ENCODE measurements around the gene KMT5B. TPM values are rescaled to one million over a fixed set of nuclear protein-coding genes. Genes with fewer than 3 reads are reported as not detected.
A peak's percentile ranks its signal among the peaks of the same experiment; 100 is the strongest.

Gene KMT5B
- total RNA-seq (77.8 and 81.8 TPM in 2 replicates), polyA plus RNA-seq (13.4 and 23.0 TPM in 2 replicates), polyA minus RNA-seq (19.3 and 21.8 TPM in 2 replicates)
- 51.8 TPM for total RNA-seq (2013)

- peak within 1 kb of the TSS; percentile 51 to 91 for H3K27ac ChIP-seq (ENCODE audit: low read length in 2 of 2)
- Mint-ChIP-seq H3K27me3 (no peaks in the 10 kb centered on the region), H3K4me1 (peaks cover 50% of the 10 kb centered on the region), H3K9me3 (ENCODE audit: insufficient read depth) (no peaks in the 10 kb centered on the region), H3K27ac (peak within 1 kb of the TSS; percentile 94), H3K4me3 (peak within 1 kb of the TSS; percentile 93)
- peaks cover 0 to 6% (median 0%) of the 10 kb centered on the region in 4 experiments for H3K27me3 ChIP-seq (replicated peaks in 1 of 4; ENCODE audit: control extremely low read depth in 1 of 4, control insufficient read depth in 3 of 4, insufficient read depth in 4 of 4, low read length in 3 of 4)
- peaks cover 48 to 53% of the 10 kb centered on the region in 2 donors for H3K4me1 ChIP-seq (ENCODE audit: control insufficient read depth in 2 of 2, insufficient read depth in 2 of 2, low read length in 2 of 2)
- intact Hi-C loops (cut with micrococcal nuclease), result loop anchor here (2.0 to 10.0 kb wide), 3 partner anchors 44 to 178 kb away; partner anchors contain the start of genes NDUFS8 and TCIRG1
- ChIA-PET POLR2A (interaction anchor here (0.6 to 3.0 kb wide), 3 partner anchors 9 to 59 kb away, joined by 3 to 11 read pairs (median 4); partner anchors contain the start of gene C11orf24), CTCF (interaction anchor here (0.5 to 0.6 kb wide), 2 partner anchors 202 to 1635 kb away, joined by 3 read pairs; no protein-coding TSS in a partner anchor)
- peak within 1 kb of the TSS; percentile 95 for H3K4me2 ChIP-seq (replicated peaks; ENCODE audit: low read depth, low read length, poor library complexity, severe bottlenecking)
- WGBS (ENCODE audit: insufficient coverage), result 0% methylated on average over 57 of the region's 60 CpGs
- H3K36me3 ChIP-seq (replicated peaks in 1 of 2; ENCODE audit: control extremely low read depth in 1 of 2, control insufficient read depth in 1 of 2, extremely low read depth in 1 of 2, insufficient read depth in 2 of 2, low read length in 1 of 2), result no peaks in the 10 kb centered on the region
- peak; percentile 12 for ATAC-seq (ENCODE audit: low read depth)
- peak within 1 kb of the TSS; percentile 94 for H2AFZ ChIP-seq (ENCODE audit: insufficient read depth, low read depth, low read length, poor library complexity, severe bottlenecking)
- peaks cover 52% of the 10 kb centered on the region for H3K79me2 ChIP-seq (ENCODE audit: control insufficient read depth, insufficient read depth, low read length)
- H3K4me3 ChIP-seq (ENCODE audit: control extremely low read depth in 1 of 5, extremely low read depth in 1 of 5, insufficient read depth in 1 of 5, low read depth in 2 of 5, low read length in 4 of 5), result peak within 1 kb of the TSS; percentile 75 to 97 (median 88)
- H4K20me1 ChIP-seq (ENCODE audit: control insufficient read depth, insufficient read depth, low read length, poor library complexity, severe bottlenecking), result peaks cover 28% of the 10 kb centered on the region
- H3K9me3 ChIP-seq (ENCODE audit: control extremely low read depth in 1 of 3, control insufficient read depth in 2 of 3, insufficient read depth in 1 of 3, low read length in 2 of 3), result no peaks in the 10 kb centered on the region
- no peak for DNase-seq
- no peak for TF ChIP-seq EZH2 (IDR thresholded peaks at IDR 0.05; ENCODE audit: borderline replicate concordance, insufficient read depth, low read depth, low read length, poor library complexity, severe bottlenecking)
- H3K9ac ChIP-seq (ENCODE audit: low read length), result peak within 1 kb of the TSS; percentile 98
Observed at GRCh38 chr11:68213135-68213515, at the start of gene KMT5B. KMT5B (minus strand) TSS chr11:68213296; CDS start chr11:68190076, 23,220 bp downstream.

GRCh38 chr11:68262544-68262827 is 49.4 kb upstream of the KMT5B start:
- H3K27ac ChIP-seq (ENCODE audit: low read length in 2 of 2), result no peak overlapping the region
- H3K9ac ChIP-seq (ENCODE audit: low read length), result no peak overlapping the region
- ChIA-PET CTCF (interaction anchor here (9.3 to 10.0 kb wide), 2 partner anchors 10 to 37 kb away, joined by 141 to 427 read pairs; partner anchors contain the start of gene C11orf24), POLR2A (interaction anchor here (0.6 kb wide), 1 partner anchor 10 kb away, joined by 4 read pairs; no protein-coding TSS in a partner anchor)
- H3K36me3 ChIP-seq (replicated peaks in 1 of 2; ENCODE audit: control extremely low read depth in 1 of 2, control insufficient read depth in 1 of 2, extremely low read depth in 1 of 2, insufficient read depth in 2 of 2, low read length in 1 of 2), result peaks cover 1 to 61% of the 10 kb centered on the region in 2 experiments
- ATAC-seq (ENCODE audit: low read depth), result no peak
- 98% methylated on average over 8 of the region's 8 CpGs for WGBS (ENCODE audit: insufficient coverage)
- H3K27me3 ChIP-seq (replicated peaks in 1 of 4; ENCODE audit: control extremely low read depth in 1 of 4, control insufficient read depth in 3 of 4, insufficient read depth in 4 of 4, low read length in 3 of 4), result no peaks in the 10 kb centered on the region
- Mint-ChIP-seq H3K27me3 (no peaks in the 10 kb centered on the region), H3K9me3 (ENCODE audit: insufficient read depth) (no peaks in the 10 kb centered on the region), H3K4me3 (no peak overlapping the region), H3K27ac (peak overlapping the region; percentile 50), H3K4me1 (peaks cover 60% of the 10 kb centered on the region)
- H3K9me3 ChIP-seq (ENCODE audit: control extremely low read depth in 1 of 3, control insufficient read depth in 2 of 3, insufficient read depth in 1 of 3, low read length in 2 of 3), result peaks cover 0 to 3% (median 0%) of the 10 kb centered on the region in 3 donors
- H3K4me3 ChIP-seq (ENCODE audit: control extremely low read depth in 1 of 5, extremely low read depth in 1 of 5, insufficient read depth in 1 of 5, low read depth in 2 of 5, low read length in 4 of 5), result no peak overlapping the region
- no peak overlapping the region for H3K4me2 ChIP-seq (replicated peaks; ENCODE audit: low read depth, low read length, poor library complexity, severe bottlenecking)
- H3K4me1 ChIP-seq (ENCODE audit: control insufficient read depth in 2 of 2, insufficient read depth in 2 of 2, low read length in 2 of 2), result peaks cover 39 to 46% of the 10 kb centered on the region in 2 donors
- no peak for TF ChIP-seq EZH2 (IDR thresholded peaks at IDR 0.05; ENCODE audit: borderline replicate concordance, insufficient read depth, low read depth, low read length, poor library complexity, severe bottlenecking)
- no peak for TF ChIP-seq CTCF (IDR thresholded peaks at IDR 0.05)
- peaks cover 41% of the 10 kb centered on the region for H3K79me2 ChIP-seq (ENCODE audit: control insufficient read depth, insufficient read depth, low read length)
- peaks cover 38% of the 10 kb centered on the region for H4K20me1 ChIP-seq (ENCODE audit: control insufficient read depth, insufficient read depth, low read length, poor library complexity, severe bottlenecking)
- no peak overlapping the region for H2AFZ ChIP-seq (ENCODE audit: insufficient read depth, low read depth, low read length, poor library complexity, severe bottlenecking)
- DNase-seq, result no peak
- intact Hi-C loops (cut with micrococcal nuclease), result no loop called here

Measured in B cell (primary cell).